Gastrocnemius medialis (tissue), 4 donors: Measurements from ENCODE around the gene DDX27.

Experiments used
- POLR2A ChIP-seq, 2 donors: fragments of 450-650 bp; IDR thresholded peaks; one replicate each; pipeline ENCODE4 v1.6.1; 2017; ENCODE audit warnings: antibody characterized with exemption in 2 of 2, mild to moderate bottlenecking in 2 of 2, moderate library complexity in 2 of 2
- TF ChIP-seq, protein P1 (sequence below), 5 experiments: fragments of 450-650 bp in 3 of 5; fragments of 200-600 bp in 2 of 5; sonication (generic) in 2 of 5; IDR thresholded peaks in 4 of 5; conservative IDR thresholded peaks in 1 of 5; 1 replicate in 4 of 5; 2 replicates in 1 of 5; pipeline ENCODE4 v1.5.1; 2016 to 2019; ENCODE audit warnings: antibody characterized with exemption in 5 of 5, mild to moderate bottlenecking in 3 of 5, moderate library complexity in 3 of 5

DNA sequence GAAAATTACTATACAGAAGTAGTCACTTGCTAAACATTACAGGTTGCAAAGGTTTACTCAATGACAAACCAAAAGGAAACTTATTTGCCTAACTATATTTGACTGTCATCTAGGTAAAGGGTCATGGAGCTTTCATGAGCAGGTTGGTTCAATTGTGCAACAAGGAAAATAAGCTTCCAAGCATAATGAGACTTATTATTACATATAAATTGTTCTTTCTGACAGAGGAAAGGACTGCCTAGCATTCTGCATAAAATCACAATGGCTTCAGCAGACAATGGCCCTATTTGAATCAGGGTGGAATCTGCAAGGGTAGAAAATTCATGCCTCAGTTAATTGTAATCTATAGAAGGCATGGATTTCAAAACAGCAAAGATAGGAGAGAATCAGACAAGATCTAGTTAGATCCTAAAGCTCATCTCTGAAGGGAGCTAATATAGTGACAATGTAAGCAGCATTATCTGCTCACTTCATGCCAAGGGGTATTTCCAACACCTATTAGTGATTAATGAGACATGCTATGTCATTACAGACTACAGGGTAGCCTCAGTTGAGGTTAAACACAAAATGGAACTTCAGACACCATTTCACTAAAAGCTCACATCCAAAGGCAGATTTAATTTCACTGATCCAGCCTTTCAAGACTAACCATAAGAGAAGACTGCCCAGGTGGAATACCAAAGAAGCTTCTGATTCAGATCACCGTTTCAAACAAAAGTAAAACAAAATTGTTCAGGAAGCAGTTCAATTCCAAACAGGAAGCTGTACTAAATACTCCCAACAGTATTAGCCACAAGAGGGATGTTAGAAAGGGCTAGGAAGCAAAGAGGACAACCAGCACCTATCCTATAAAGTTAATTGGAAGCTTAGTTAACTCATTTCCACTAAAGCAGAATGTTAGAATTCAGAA, 39.6 kb upstream of the DDX27 start:
- TF ChIP-seq, protein P1, sequence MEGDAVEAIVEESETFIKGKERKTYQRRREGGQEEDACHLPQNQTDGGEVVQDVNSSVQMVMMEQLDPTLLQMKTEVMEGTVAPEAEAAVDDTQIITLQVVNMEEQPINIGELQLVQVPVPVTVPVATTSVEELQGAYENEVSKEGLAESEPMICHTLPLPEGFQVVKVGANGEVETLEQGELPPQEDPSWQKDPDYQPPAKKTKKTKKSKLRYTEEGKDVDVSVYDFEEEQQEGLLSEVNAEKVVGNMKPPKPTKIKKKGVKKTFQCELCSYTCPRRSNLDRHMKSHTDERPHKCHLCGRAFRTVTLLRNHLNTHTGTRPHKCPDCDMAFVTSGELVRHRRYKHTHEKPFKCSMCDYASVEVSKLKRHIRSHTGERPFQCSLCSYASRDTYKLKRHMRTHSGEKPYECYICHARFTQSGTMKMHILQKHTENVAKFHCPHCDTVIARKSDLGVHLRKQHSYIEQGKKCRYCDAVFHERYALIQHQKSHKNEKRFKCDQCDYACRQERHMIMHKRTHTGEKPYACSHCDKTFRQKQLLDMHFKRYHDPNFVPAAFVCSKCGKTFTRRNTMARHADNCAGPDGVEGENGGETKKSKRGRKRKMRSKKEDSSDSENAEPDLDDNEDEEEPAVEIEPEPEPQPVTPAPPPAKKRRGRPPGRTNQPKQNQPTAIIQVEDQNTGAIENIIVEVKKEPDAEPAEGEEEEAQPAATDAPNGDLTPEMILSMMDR (IDR thresholded peaks at IDR 0.05 in 4 of 5, conservative IDR thresholded peaks at IDR 0.05 in 1 of 5), result no peak
- no peak for TF ChIP-seq POLR2A (IDR thresholded peaks at IDR 0.05)
